Measurements from ENCODE around the gene ZNF652.

The ZNF652 gene

DNA sequence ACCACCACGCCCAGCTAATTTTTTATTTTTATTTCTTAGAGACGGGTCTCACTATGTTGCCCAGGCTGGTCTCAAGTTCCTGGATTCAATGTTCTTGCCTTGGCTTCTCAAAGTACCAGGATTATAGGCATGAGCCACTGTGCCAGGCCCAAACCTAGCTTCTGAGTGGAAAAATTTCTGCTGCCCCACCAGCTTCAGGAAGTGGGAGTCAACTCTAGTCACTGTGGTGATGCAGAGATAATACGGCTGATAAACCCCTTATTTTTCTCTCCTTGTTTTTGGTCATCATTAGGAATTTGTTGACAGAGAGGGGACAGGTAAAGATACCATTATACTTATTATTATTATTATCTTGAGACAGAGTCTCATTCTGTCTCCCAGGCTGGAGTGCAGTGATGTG lies 103.7 kb downstream of the ZNF652 start:
- no peak for DNase-seq

GRCh38 chr17:49255125-49255524 lies 106.9 kb downstream of the ZNF652 start:
- DNase-seq, result no peak

- DNase-seq, result no peak
Observed at GRCh38 chr17:49254066-49254465, 108.0 kb downstream of the ZNF652 start.

DNA sequence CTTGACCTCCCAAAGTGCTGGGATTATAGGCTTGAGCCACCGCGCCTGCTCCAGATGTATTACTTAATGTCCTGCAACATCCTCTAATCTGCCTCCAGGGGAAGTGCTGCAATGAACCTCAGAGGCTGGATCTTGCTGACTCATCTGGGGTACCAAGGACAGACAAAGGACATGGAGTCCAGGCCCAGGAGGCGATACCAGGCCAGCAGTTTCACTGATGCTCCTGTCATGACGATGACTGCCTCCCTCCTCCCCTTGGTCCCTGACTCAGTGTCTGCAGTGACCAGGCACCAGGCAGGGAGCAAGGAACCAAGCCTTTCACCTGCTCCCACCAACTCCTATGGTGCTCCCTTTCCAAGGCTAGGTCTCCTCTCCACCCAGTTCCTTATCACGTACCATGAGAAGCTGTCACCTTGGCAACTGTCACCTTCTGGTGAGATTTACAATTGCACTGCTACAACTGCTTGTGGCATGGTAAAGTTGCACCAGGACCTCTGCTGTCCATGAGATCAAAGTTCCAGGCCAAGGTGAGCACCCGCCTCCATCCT lies 109.8 kb downstream of the ZNF652 start:
- DNase-seq, result no peak

GRCh38 chr17:49249890-49250522 lies 112.0 kb downstream of the ZNF652 start:
- no peak for DNase-seq

DNA sequence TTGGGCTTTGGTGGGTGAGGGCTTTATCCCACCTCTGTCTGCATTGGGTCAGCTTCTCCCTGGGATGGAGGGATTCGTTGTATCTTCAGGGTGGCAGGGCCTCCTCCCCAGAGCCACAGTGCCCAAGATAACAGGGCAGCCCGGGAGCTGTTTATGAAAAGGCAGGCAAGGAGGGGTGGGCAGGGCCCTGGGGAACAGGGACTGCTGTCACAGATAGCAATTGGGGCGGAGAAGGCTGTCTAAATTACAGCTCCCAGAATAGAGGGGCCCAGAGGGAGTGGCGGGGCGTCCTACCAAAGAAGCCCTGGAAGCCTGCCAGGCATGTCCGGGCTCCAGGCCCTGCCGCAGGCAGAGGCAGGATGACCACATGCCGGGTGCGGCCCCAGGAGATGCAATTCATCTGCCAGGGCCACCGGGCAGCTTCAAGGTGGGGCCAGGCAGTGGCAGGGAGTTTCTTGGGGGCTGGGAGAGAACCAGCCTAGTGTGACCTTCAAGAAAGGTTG lies 112.7 kb downstream of the ZNF652 start:
- no peak for DNase-seq

DNA sequence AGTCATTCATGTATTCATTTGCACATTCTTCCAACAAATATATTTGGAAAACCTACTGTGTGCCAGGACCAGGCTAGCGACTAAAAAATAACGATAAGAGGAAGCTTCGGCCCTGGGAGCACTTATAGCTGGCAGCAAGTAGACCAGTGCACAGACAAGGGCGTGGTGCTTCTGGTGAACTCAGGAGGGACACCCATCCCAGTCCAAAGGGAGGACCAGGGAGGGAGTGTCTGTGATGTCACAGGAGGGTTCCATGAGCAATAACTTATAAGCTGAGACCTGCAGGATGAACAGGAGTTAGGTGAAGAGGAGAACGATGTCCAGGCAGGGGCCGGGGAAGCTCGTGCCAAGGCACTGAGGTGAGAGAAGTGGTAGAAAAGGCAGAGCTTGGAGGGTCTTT lies 114.1 kb downstream of the ZNF652 start:
- no peak for DNase-seq

GRCh38 chr17:49244839-49245238 lies 117.2 kb downstream of the ZNF652 start:
- DNase-seq, result no peak

Measured in activated gamma-delta T cell treated with Interleukin-2 at 50 U/mL for 16 hours (primary cell).